Nephron progenitor cell (in vitro differentiated cells): ENCODE measurements around the gene RPTOR.
A peak's percentile ranks its signal among the peaks of the same experiment; 100 is the strongest.

Source experiments
- DNase-seq: peaks from one replicate; pipeline ENCODE4 v3.0.0; 2021
- H3K27ac Mint-ChIP-seq: 2 replicates; pipeline ENCODE4 v1.8.0; 2021; ENCODE audit warnings: mild to moderate bottlenecking, moderate library complexity, mixed read lengths
- H3K27me3 Mint-ChIP-seq: 2 replicates; pipeline ENCODE4 v1.8.0; 2021; ENCODE audit warnings: mild to moderate bottlenecking, low read depth, mixed read lengths; ENCODE audit not compliant: poor library complexity
- H3K36me3 Mint-ChIP-seq: 2 replicates; pipeline ENCODE4 v1.8.0; 2021; ENCODE audit warnings: low read depth, mixed read lengths
- H3K4me1 Mint-ChIP-seq: 2 replicates; pipeline ENCODE4 v1.8.0; 2021; ENCODE audit warnings: mixed read lengths
- H3K4me3 Mint-ChIP-seq: 2 replicates; pipeline ENCODE4 v1.8.0; 2021; ENCODE audit warnings: mild to moderate bottlenecking, moderate library complexity, mixed read lengths
- H3K9me3 Mint-ChIP-seq: 2 replicates; pipeline ENCODE4 v1.8.0; 2021; ENCODE audit warnings: mild to moderate bottlenecking, moderate library complexity, mixed read lengths
- CTCF ChIP-seq: fragments of 200-600 bp; sonication (generic); IDR thresholded peaks from 2 replicates; pipeline ENCODE4 v1.5.0; 2021; ENCODE audit warnings: antibody characterized with exemption

The RPTOR gene

GRCh38 chr17:80599546-80600305 is 55.1 kb downstream of the RPTOR start:
- peaks cover 42% of the 10 kb centered on the region for H3K4me1 Mint-ChIP-seq
- DNase-seq: no peak
- no peak overlapping the region for H3K4me3 Mint-ChIP-seq
- peaks cover 37% of the 10 kb centered on the region for H3K36me3 Mint-ChIP-seq
- peaks cover 37% of the 10 kb centered on the region for H3K9me3 Mint-ChIP-seq
- peak overlapping the region; percentile 80 for H3K27ac Mint-ChIP-seq
- no peak for TF ChIP-seq CTCF
- H3K27me3 Mint-ChIP-seq: no peaks in the 10 kb centered on the region

- H3K9me3 Mint-ChIP-seq: peaks cover 37% of the 10 kb centered on the region
- H3K27ac Mint-ChIP-seq: no peak overlapping the region
- no peaks in the 10 kb centered on the region for H3K27me3 Mint-ChIP-seq
- H3K4me1 Mint-ChIP-seq: peaks cover 47% of the 10 kb centered on the region
- TF ChIP-seq CTCF: no peak
- peaks cover 42% of the 10 kb centered on the region for H3K36me3 Mint-ChIP-seq
- H3K4me3 Mint-ChIP-seq: no peak overlapping the region
- no peak for DNase-seq
Observed at GRCh38 chr17:80601146-80601545, 56.5 kb downstream of the RPTOR start.

- TF ChIP-seq CTCF: no peak
- Mint-ChIP-seq H3K27ac (no peak overlapping the region), H3K4me1 (peaks cover 38% of the 10 kb centered on the region), H3K4me3 (no peak overlapping the region), H3K27me3 (no peaks in the 10 kb centered on the region), H3K36me3 (peaks cover 46% of the 10 kb centered on the region), H3K9me3 (peaks cover 37% of the 10 kb centered on the region)
- DNase-seq: no peak
Observed at GRCh38 chr17:80603396-80603795, 58.8 kb downstream of the RPTOR start.

- Mint-ChIP-seq H3K9me3 (peaks cover 37% of the 10 kb centered on the region), H3K36me3 (peaks cover 51% of the 10 kb centered on the region)
Observed at GRCh38 chr17:80604009-80604669, 59.5 kb downstream of the RPTOR start.

GRCh38 chr17:80604670-80605010 is 60.0 kb downstream of the RPTOR start:
- Mint-ChIP-seq H3K36me3 (peaks cover 51% of the 10 kb centered on the region), H3K4me1 (peaks cover 34% of the 10 kb centered on the region), H3K4me3 (no peak overlapping the region), H3K27ac (no peak overlapping the region), H3K27me3 (no peaks in the 10 kb centered on the region), H3K9me3 (peaks cover 37% of the 10 kb centered on the region)
- no peak for DNase-seq
- no peak for TF ChIP-seq CTCF

More at GRCh38 chr17:80604009-80604669, 59.5 kb downstream of the RPTOR start:
- no peak overlapping the region for H3K4me3 Mint-ChIP-seq
- no peak for TF ChIP-seq CTCF
- DNase-seq: no peak
- H3K27ac Mint-ChIP-seq: no peak overlapping the region
- H3K27me3 Mint-ChIP-seq: no peaks in the 10 kb centered on the region
- peaks cover 39% of the 10 kb centered on the region for H3K4me1 Mint-ChIP-seq
